RWPE2 (cell line): ENCODE results near the gene RCAN1.

Experiments used
- ATAC-seq: fragments of 200-7000 bp; cut with Tn5 transposase; 3 replicates; pipeline ENCODE4 v1.9.1; 2021; ENCODE audit warnings: low read depth
- DNase-seq: peaks from one replicate; pipeline ENCODE4 v3.0.0-alpha.2; 2020; ENCODE audit warnings: low spot score
- H3K27ac ChIP-seq: fragments of 450-650 bp; 2 replicates; pipeline ENCODE4 v1.5.1; 2017; ENCODE audit warnings: mild to moderate bottlenecking; ENCODE audit not compliant: poor library complexity, severe bottlenecking
- H3K27me3 ChIP-seq: fragments of 250-450 bp; sonication (Bioruptor Pico); 2 replicates; pipeline ENCODE4 v1.5.1; 2021; ENCODE audit warnings: mild to moderate bottlenecking, moderate library complexity; ENCODE audit not compliant: insufficient read depth, poor library complexity, severe bottlenecking
- H3K36me3 ChIP-seq: fragments of 250-450 bp; sonication (Bioruptor Pico); 2 replicates; pipeline ENCODE4 v1.5.1; 2020; ENCODE audit warnings: low read depth, mild to moderate bottlenecking, moderate library complexity
- H3K4me1 ChIP-seq: fragments of 250-450 bp; sonication (Bioruptor Pico); 2 replicates; pipeline ENCODE4 v1.5.1; 2021; ENCODE audit warnings: mild to moderate bottlenecking, moderate library complexity; ENCODE audit not compliant: insufficient read depth, poor library complexity, severe bottlenecking
- H3K4me3 ChIP-seq: fragments of 250-450 bp; sonication (Bioruptor Pico); 2 replicates; pipeline ENCODE4 v1.5.1; 2021; ENCODE audit warnings: mild to moderate bottlenecking, moderate library complexity; ENCODE audit not compliant: severe bottlenecking
- H3K9me3 ChIP-seq: fragments of 250-450 bp; sonication (Bioruptor Pico); 2 replicates; pipeline ENCODE4 v1.5.1; 2021; ENCODE audit warnings: mild to moderate bottlenecking, moderate library complexity; ENCODE audit not compliant: severe bottlenecking
- CTCF ChIP-seq: fragments of 450-650 bp; IDR thresholded peaks from one replicate; pipeline ENCODE4 v1.5.1; 2017; ENCODE audit warnings: mild to moderate bottlenecking, moderate library complexity; ENCODE audit not compliant: poor library complexity, severe bottlenecking

The RCAN1 gene

GRCh38 chr21:34513129-34513675 lies 101.7 kb downstream of the RCAN1 start:
- no peaks in the 10 kb centered on the region for H3K9me3 ChIP-seq
- no peak for DNase-seq
- peaks cover 12% of the 10 kb centered on the region; the same call in 1 of the 2 replicates for H3K36me3 ChIP-seq
- no peak overlapping the region for H3K4me3 ChIP-seq
- no peak overlapping the region for H3K27ac ChIP-seq
- H3K4me1 ChIP-seq: no peaks in the 10 kb centered on the region
- no peak for ATAC-seq
- no peaks in the 10 kb centered on the region for H3K27me3 ChIP-seq
- no peak for TF ChIP-seq CTCF

- no peaks in the 10 kb centered on the region for H3K27me3 ChIP-seq
- ATAC-seq: peak; percentile 54; the same call in 1 of the 3 replicates
- H3K4me1 ChIP-seq: no peaks in the 10 kb centered on the region
- no peaks in the 10 kb centered on the region for H3K9me3 ChIP-seq
- no peak within 1 kb of the TSS for H3K4me3 ChIP-seq
- no peaks in the 10 kb centered on the region; the same call in 1 of the 2 replicates for H3K36me3 ChIP-seq
- DNase-seq: no peak
- no peak for TF ChIP-seq CTCF
- H3K27ac ChIP-seq: no peak within 1 kb of the TSS
Measured at GRCh38 chr21:34511787-34512455, 103.0 kb downstream of the RCAN1 start, which contains the start of gene KCNE1. Gene KCNE1, minus strand, starts transcription at chr21:34512210. Its CDS starts 62,576 bp downstream, at chr21:34449634.

GRCh38 chr21:34511181-34511580 lies 103.7 kb downstream of the RCAN1 start:
- DNase-seq: no peak
- no peak overlapping the region for H3K27ac ChIP-seq
- TF ChIP-seq CTCF: no peak
- ATAC-seq: 0 out of 3 replicates have a peak, but pooled peaks have one; percentile 44
- H3K36me3 ChIP-seq: no peaks in the 10 kb centered on the region
- no peak overlapping the region for H3K4me3 ChIP-seq
- H3K4me1 ChIP-seq: no peaks in the 10 kb centered on the region
- H3K9me3 ChIP-seq: no peaks in the 10 kb centered on the region
- H3K27me3 ChIP-seq: no peaks in the 10 kb centered on the region

GRCh38 chr21:34510148-34511142 lies 104.5 kb downstream of the RCAN1 start:
- peak; percentile 54; the same call in 1 of the 3 replicates for ATAC-seq

More at GRCh38 chr21:34510148-34511142, 104.5 kb downstream of the RCAN1 start:
- DNase-seq: no peak
- H3K36me3 ChIP-seq: no peaks in the 10 kb centered on the region
- TF ChIP-seq CTCF: peak; percentile 37
- H3K27me3 ChIP-seq: no peaks in the 10 kb centered on the region
- no peak overlapping the region for H3K27ac ChIP-seq
- no peaks in the 10 kb centered on the region for H3K9me3 ChIP-seq
- H3K4me1 ChIP-seq: no peaks in the 10 kb centered on the region
- no peak overlapping the region for H3K4me3 ChIP-seq
